COLO668 (cell line): Measurements from ENCODE around the gene NFKB2.

Experiments used
- DNase-seq: peaks from one replicate; lab custom pipeline; 2025; ENCODE audit not compliant: unreplicated experiment; lab: John Stamatoyannopoulos, UW

NFKB2 gene

DNA sequence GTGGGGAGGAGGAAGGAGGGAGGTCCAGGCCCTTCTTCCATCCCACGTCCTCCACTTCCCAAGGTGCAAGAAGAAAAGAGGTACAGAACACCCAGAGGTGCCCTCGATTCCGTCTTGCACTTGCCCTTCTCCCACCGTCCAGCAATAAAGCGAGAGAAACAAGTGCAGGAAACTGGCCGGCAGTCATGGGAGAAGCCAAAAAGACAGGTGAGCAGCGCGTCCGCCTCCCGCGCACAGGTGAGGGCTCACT, 54.5 kb downstream of the NFKB2 start:
- no peak for DNase-seq

DNA sequence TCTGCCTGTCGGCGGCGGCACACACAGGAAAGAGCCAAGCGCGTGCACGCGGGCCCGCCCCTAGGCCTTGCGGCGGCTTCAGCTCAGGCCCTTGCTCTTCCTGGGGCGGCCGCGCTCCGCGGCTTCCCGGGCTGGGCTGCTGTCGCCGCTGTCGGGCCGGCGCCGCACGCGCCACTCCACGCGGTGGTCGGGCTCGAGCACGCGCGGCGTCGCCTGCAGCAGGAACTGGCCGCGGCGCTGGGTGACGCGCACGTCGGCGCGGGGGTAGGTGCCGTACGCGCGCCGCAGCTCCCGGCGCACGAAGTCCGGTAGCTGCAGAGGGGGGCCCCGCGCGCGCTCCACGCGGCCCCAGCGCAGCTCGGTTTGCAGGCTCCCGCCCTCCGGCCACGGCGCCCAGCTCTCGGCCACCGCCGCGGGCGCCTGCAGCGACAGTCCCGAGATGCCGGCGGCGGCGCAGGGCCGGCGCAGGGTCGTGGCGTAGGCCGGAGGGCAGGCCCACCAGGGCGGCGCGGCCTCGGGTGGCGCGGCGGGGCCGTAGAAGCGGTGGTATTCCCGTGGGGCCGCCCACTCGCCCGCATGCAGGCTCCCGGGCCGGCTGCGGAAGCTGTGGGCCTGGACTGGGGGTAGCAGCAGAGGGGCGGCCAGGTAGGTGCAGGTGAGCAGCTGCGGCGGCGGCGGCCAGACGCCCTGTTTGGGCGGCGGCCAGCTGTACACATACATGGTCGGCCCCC, 55.0 kb downstream of the NFKB2 start:
- DNase-seq: peak; percentile 95

DNA sequence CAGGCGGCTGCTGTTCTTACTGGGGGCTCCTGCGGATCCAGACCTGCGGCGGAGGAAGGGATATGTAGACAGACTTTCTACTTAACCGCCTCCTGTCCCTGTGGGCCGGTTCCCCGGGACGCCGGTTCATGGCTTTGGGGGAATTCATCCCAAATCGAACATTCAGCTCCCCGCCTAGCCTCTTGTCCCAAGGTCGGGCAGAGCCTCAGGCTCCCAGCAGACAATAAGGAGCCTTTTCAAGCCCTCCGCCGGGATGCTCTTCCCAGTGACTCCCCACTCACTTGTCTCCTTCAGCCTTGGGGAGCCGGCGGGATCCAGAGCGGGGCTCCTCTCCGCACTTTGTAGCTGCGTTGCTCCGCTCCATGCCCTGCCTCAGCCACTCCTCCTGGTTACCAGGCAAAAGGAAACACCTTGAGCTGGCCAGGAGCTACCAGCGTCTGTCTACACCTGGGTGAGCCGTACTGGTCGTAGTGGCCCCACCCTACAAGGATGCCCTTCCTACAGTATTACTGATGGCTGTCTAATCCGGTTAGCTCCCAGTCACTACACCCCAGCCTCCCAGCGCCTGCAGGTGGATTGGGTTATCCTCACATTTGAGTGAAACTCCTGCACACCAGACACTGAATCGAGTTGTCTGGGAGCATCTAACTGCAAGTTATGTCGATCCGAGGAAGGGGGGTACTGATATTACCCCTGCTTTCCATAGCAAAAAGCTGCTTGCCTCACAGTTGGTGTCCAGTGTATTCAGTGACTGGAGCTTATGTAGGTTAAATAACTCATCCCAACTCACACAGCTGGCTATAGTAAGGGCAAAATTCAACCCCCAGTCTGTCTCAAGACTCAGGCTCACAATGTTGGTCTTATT, 55.8 kb downstream of the NFKB2 start, which contains the start of gene C10orf95:
Gene C10orf95 (minus strand): TSS at position 439 of the 865 bp plus-strand sequence. CDS start 450 bp downstream, outside the sequence.
- peak; percentile 27 for DNase-seq
